ENCODE data around the gene TRIM38. TPM values are rescaled to one million over a fixed set of nuclear protein-coding genes. Genes with fewer than 3 reads are reported as not detected.

TRIM38 gene
- total RNA-seq, 1 donor from 2014 or later = 7.6 TPM

GRCh38 chr6:25919657-25920056 is 42.9 kb upstream of the TRIM38 start:
- Histone ChIP-seq H3K36me3 (no peaks in the 10 kb centered on the region), H3K4me1 (peaks cover 0 to 5% of the 10 kb centered on the region in 2 donors), H3K27me3 (no peaks in the 10 kb centered on the region), H3K9me3 (no peaks in the 10 kb centered on the region), H3K4me3 (no peak overlapping the region), H3K27ac (no peak overlapping the region)
- DNase-seq (ENCODE audit: low spot score in 2 of 2) = no peak
- TF ChIP-seq, protein P1, sequence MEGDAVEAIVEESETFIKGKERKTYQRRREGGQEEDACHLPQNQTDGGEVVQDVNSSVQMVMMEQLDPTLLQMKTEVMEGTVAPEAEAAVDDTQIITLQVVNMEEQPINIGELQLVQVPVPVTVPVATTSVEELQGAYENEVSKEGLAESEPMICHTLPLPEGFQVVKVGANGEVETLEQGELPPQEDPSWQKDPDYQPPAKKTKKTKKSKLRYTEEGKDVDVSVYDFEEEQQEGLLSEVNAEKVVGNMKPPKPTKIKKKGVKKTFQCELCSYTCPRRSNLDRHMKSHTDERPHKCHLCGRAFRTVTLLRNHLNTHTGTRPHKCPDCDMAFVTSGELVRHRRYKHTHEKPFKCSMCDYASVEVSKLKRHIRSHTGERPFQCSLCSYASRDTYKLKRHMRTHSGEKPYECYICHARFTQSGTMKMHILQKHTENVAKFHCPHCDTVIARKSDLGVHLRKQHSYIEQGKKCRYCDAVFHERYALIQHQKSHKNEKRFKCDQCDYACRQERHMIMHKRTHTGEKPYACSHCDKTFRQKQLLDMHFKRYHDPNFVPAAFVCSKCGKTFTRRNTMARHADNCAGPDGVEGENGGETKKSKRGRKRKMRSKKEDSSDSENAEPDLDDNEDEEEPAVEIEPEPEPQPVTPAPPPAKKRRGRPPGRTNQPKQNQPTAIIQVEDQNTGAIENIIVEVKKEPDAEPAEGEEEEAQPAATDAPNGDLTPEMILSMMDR (IDR thresholded peaks at IDR 0.05) = no peak
- intact Hi-C loops (cut with DNase I) = loop anchor here (5.0 kb wide), 1 partner anchor 43 kb away; the partner anchor contains the start of gene TRIM38

GRCh38 chr6:25921525-25922203 is 40.9 kb upstream of the TRIM38 start:
- no peaks in the 10 kb centered on the region for H3K36me3 ChIP-seq
- H3K4me3 ChIP-seq = no peak overlapping the region
- TF ChIP-seq, protein P1 (IDR thresholded peaks at IDR 0.05) = no peak
- DNase-seq (ENCODE audit: low spot score in 2 of 2) = no peak
- intact Hi-C loops (cut with DNase I) = loop anchor here (5.0 kb wide), 1 partner anchor 41 kb away; the partner anchor contains the start of gene TRIM38
- peaks cover 0 to 5% of the 10 kb centered on the region in 2 donors for H3K4me1 ChIP-seq
- peak overlapping the region; percentile 27 to 67 for H3K27ac ChIP-seq
- no peaks in the 10 kb centered on the region for H3K27me3 ChIP-seq
- no peaks in the 10 kb centered on the region for H3K9me3 ChIP-seq

DNA sequence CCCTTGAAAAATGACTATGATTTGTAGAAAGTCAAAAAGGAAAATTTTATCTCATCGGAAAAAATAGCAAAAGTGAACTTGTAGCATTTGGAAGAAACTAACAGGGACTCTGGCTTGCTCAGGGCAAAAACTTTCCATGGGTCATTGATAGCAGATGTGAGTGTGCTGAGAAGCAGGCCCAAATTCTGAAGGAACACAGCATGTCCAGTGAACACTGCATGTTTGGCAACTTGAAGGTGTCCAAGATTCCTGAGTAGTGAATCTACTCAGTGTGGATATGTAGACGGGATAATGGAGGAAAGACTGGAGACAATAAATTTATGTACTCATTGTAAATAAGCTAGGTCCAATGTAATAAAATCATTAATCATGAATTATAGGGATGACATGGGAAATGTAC is 40.3 kb upstream of the TRIM38 start:
- Histone ChIP-seq H3K27ac (peak overlapping the region; percentile 27 to 67), H3K9me3 (no peaks in the 10 kb centered on the region), H3K4me3 (no peak overlapping the region), H3K36me3 (no peaks in the 10 kb centered on the region), H3K27me3 (no peaks in the 10 kb centered on the region), H3K4me1 (peaks cover 0 to 5% of the 10 kb centered on the region in 2 donors)
- intact Hi-C loops (cut with DNase I) = loop anchor here (5.0 kb wide), 1 partner anchor 40 kb away; the partner anchor contains the start of gene TRIM38
- peak in 1 of 2 donors; percentile 74 for DNase-seq (ENCODE audit: low spot score in 2 of 2)
- TF ChIP-seq, protein P1 (IDR thresholded peaks at IDR 0.05) = no peak

GRCh38 chr6:25925876-25926275 is 36.7 kb upstream of the TRIM38 start:
- Histone ChIP-seq H3K9me3 (no peaks in the 10 kb centered on the region), H3K27ac (no peak overlapping the region), H3K4me1 (peaks cover 0 to 5% of the 10 kb centered on the region in 2 donors), H3K36me3 (no peaks in the 10 kb centered on the region), H3K4me3 (no peak overlapping the region), H3K27me3 (no peaks in the 10 kb centered on the region)
- intact Hi-C loops (cut with DNase I) = no loop called here
- no peak for DNase-seq (ENCODE audit: low spot score in 2 of 2)
- TF ChIP-seq, protein P1 (IDR thresholded peaks at IDR 0.05) = no peak

GRCh38 chr6:25927178-25927577 is 35.4 kb upstream of the TRIM38 start:
- intact Hi-C loops (cut with DNase I) = no loop called here

More at GRCh38 chr6:25927178-25927577, 35.4 kb upstream of the TRIM38 start:
- Histone ChIP-seq H3K36me3 (no peaks in the 10 kb centered on the region), H3K4me1 (peaks cover 0 to under 1% of the 10 kb centered on the region in 2 donors), H3K9me3 (no peaks in the 10 kb centered on the region), H3K27ac (no peak overlapping the region), H3K27me3 (no peaks in the 10 kb centered on the region), H3K4me3 (no peak overlapping the region)
- DNase-seq (ENCODE audit: low spot score in 2 of 2) = no peak
- TF ChIP-seq, protein P1 (IDR thresholded peaks at IDR 0.05) = no peak
